HepG2 (cell line): ENCODE measurements around the gene COPS7B. TPM values are rescaled to one million over a fixed set of nuclear protein-coding genes. Genes with fewer than 3 reads are reported as not detected.

Source experiments
- AKAP8 ChIP-seq: sonication (generic); formaldehyde crosslinking; IDR thresholded peaks from 2 replicates; pipeline ENCODE4 v1.5.1; 2020; ENCODE audit warnings: mild to moderate bottlenecking, missing genetic modification reagents
- HNRNPLL ChIP-seq: fragments of 200-400 bp; formaldehyde crosslinking; IDR thresholded peaks from 2 replicates; pipeline ENCODE4 v1.6.1; 2017; ENCODE audit warnings: mild to moderate bottlenecking, low read depth, low read length; ENCODE audit not compliant: poor library complexity, severe bottlenecking
- IKZF1 ChIP-seq: fragments of 450-650 bp; IDR thresholded peaks from 2 replicates; pipeline ENCODE4 v1.7.1; 2016
- JARID2 ChIP-seq: sonication (generic); formaldehyde crosslinking; IDR thresholded peaks from 2 replicates; pipeline ENCODE4 v1.8.1; 2023; ENCODE audit warnings: missing genetic modification reagents, inconsistent platforms; ENCODE audit not compliant: insufficient replicate concordance
- KLF13 ChIP-seq: sonication (generic); formaldehyde crosslinking; IDR thresholded peaks from 2 replicates; pipeline ENCODE4 v1.4.0; 2020; ENCODE audit warnings: mild to moderate bottlenecking, missing genetic modification reagents
- KLF9 ChIP-seq: IDR thresholded peaks from 2 replicates; pipeline ENCODE4 v1.6.1; 2016; ENCODE audit warnings: low read depth
- NR2C2 ChIP-seq: sonication (generic); formaldehyde crosslinking; IDR thresholded peaks from 2 replicates; pipeline ENCODE4 v1.4.0; 2020; ENCODE audit warnings: missing genetic modification reagents, mild to moderate bottlenecking, moderate library complexity, borderline replicate concordance
- RFX3 ChIP-seq: IDR thresholded peaks from 2 replicates; pipeline ENCODE4 v1.6.1; 2016; ENCODE audit warnings: missing biosample characterization, missing genetic modification reagents
- SETDB1 ChIP-seq: sonication (generic); formaldehyde crosslinking; IDR thresholded peaks from 2 replicates; pipeline ENCODE4 v1.5.1; 2020; ENCODE audit warnings: missing genetic modification reagents, mild to moderate bottlenecking, borderline replicate concordance
- SP4 ChIP-seq: sonication (generic); formaldehyde crosslinking; IDR thresholded peaks from 2 replicates; pipeline ENCODE4 v1.8.1; 2023; ENCODE audit warnings: mild to moderate bottlenecking, missing genetic modification reagents
- TAF15 ChIP-seq: fragments of 200-400 bp; formaldehyde crosslinking; IDR thresholded peaks from one replicate; pipeline ENCODE4 v1.6.1; 2018; ENCODE audit warnings: mild to moderate bottlenecking, low read depth, low read length; ENCODE audit not compliant: poor library complexity, severe bottlenecking
- ZNF20 ChIP-seq: sonication (generic); formaldehyde crosslinking; IDR thresholded peaks from 2 replicates; pipeline ENCODE4 v1.4.0; 2020; ENCODE audit warnings: mild to moderate bottlenecking, moderate library complexity, missing genetic modification reagents
- ZNF292 ChIP-seq: sonication (generic); formaldehyde crosslinking; IDR thresholded peaks from 2 replicates; pipeline ENCODE4 v1.8.1; 2022; ENCODE audit warnings: mild to moderate bottlenecking, low read depth, missing genetic modification reagents, borderline replicate concordance
- ZNF354B ChIP-seq: sonication (generic); formaldehyde crosslinking; IDR thresholded peaks from 2 replicates; pipeline ENCODE4 v1.8.0; 2022; ENCODE audit warnings: mild to moderate bottlenecking, missing genetic modification reagents
- ZNF367 ChIP-seq: sonication (generic); formaldehyde crosslinking; IDR thresholded peaks from 2 replicates; pipeline ENCODE4 v1.4.0; 2020; ENCODE audit warnings: missing genetic modification reagents, borderline replicate concordance
- ZNF891 ChIP-seq: sonication (generic); formaldehyde crosslinking; IDR thresholded peaks from 2 replicates; pipeline ENCODE4 v1.5.0; 2020; ENCODE audit warnings: mild to moderate bottlenecking, missing genetic modification reagents
- polyA plus RNA-seq, 8 experiments: library from polyadenylated mRNA; depleted of rRNA in 3 of 8; stranded (reverse) in 7 of 8; unstranded in 1 of 8; fragments of >200 nt; fragmentation: Illumina TruSeq in 4 of 8; extraction: Trizol in 4 of 8; gene quantifications; 2 replicates each; pipeline versions ENCODE4 v1.2.1 to v1.2.3, GENCODE V29; 2011 to 2016; ENCODE audit warnings: low read depth in 4 of 8, missing spikeins in 1 of 8, mixed read lengths in 1 of 8; ENCODE audit not compliant: insufficient read depth in 1 of 8
- total RNA-seq, 5 experiments: library from RNA; depleted of rRNA; stranded (reverse); fragments of >200 nt; fragmentation: Illumina TruSeq; extraction: Trizol; gene quantifications; 2 replicates each; pipeline ENCODE4 v1.2.3, GENCODE V29; 2016; ENCODE audit warnings: low read depth in 1 of 5
- TF ChIP-seq, protein P1 (sequence below): sonication (generic); formaldehyde crosslinking; IDR thresholded peaks from 2 replicates; pipeline ENCODE4 v1.4.0; 2020; ENCODE audit warnings: missing genetic modification reagents, borderline replicate concordance
- TF ChIP-seq, protein P2 (sequence below): sonication (generic); formaldehyde crosslinking; IDR thresholded peaks from 2 replicates; pipeline ENCODE4 v1.4.0; 2020; ENCODE audit warnings: mild to moderate bottlenecking, missing genetic modification reagents
- TF ChIP-seq, protein P3 (sequence below): sonication (generic); formaldehyde crosslinking; IDR thresholded peaks from 2 replicates; pipeline ENCODE4 v1.4.0; 2020; ENCODE audit warnings: missing genetic modification reagents
- TF ChIP-seq, protein P4 (sequence below): IDR thresholded peaks from 2 replicates; pipeline ENCODE4 v1.6.1; 2016; ENCODE audit warnings: mild to moderate bottlenecking
- TF ChIP-seq, protein P5 (sequence below): sonication (generic); formaldehyde crosslinking; IDR thresholded peaks from 2 replicates; pipeline ENCODE4 v1.4.0; 2020; ENCODE audit warnings: missing genetic modification reagents

Gene COPS7B
- total and polyA plus RNA-seq, 2 of the 13 experiments (the other 11 are each of a cell fraction or from before 2014, with no cell fraction given): 30.6 to 62.7 TPM

DNA sequence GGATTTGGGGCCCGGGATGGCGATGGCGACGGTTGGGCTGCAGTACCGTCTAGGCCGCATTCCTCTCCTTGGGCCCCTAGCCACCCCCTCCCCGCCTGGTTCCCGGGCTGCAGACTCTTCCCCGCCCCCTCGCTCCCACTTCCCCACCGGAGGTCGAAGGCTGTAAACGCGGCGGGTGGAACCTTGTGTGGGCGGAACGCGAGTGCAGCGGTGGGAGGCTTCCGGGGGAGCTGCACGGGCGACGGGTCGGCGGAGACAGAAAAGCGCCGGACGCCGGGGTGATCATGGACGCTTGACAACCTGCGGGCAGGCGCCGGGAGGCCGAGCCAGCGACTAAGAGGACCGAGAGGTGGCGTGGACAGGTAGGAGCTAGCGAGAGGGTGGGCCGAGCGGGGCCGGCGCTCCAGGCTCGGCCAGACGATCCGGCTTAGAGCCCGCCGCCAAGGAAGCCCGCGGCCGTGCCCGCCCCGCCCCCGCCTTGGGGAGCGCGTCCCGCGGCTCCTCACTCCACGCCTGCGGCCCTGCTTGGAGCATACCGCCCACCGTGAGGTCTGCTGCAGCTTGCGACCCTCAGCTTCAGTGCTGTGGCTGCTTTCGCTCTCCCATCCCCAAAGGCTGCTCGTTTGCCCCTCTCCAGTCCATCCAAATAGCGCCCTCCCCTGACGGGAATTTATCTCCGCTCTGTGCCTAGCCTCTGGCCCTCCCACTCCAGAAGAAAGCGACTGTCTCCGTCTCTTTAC lies at the start of gene COPS7B (continued):
- TF ChIP-seq, protein P1, sequence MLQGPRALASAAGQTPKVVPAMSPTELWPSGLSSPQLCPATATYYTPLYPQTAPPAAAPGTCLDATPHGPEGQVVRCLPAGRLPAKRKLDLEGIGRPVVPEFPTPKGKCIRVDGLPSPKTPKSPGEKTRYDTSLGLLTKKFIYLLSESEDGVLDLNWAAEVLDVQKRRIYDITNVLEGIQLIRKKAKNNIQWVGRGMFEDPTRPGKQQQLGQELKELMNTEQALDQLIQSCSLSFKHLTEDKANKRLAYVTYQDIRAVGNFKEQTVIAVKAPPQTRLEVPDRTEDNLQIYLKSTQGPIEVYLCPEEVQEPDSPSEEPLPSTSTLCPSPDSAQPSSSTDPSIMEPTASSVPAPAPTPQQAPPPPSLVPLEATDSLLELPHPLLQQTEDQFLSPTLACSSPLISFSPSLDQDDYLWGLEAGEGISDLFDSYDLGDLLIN: no peak
- TF ChIP-seq ZNF354B (CRISPR knock-in tag) (peak; percentile 72; the same call in 1 of the 2 replicates), SP4 (peak; percentile 95), SETDB1 (CRISPR knock-in tag) (no peak; the same call in 1 of the 2 replicates), ZNF891 (CRISPR knock-in tag) (peak; percentile 99), ZNF367 (no peak), NR2C2 (peak; percentile 96), HNRNPLL (peak; percentile 86), AKAP8 (CRISPR knock-in tag) (peak; percentile 83), TAF15 (peak; percentile 94), KLF13 (peak; percentile 68; the same call in 1 of the 2 replicates), JARID2 (peak; percentile 82), ZNF20 (CRISPR knock-in tag) (no peak), KLF9 (CRISPR knock-in tag) (0 out of 2 replicates have a peak, but pooled peaks have one; percentile 77), ZNF292 (CRISPR knock-in tag) (peak; percentile 80; the same call in 1 of the 2 replicates), IKZF1 (no peak), RFX3 (CRISPR knock-in tag) (peak; percentile 52; the same call in 1 of the 2 replicates)
- TF ChIP-seq, protein P2, sequence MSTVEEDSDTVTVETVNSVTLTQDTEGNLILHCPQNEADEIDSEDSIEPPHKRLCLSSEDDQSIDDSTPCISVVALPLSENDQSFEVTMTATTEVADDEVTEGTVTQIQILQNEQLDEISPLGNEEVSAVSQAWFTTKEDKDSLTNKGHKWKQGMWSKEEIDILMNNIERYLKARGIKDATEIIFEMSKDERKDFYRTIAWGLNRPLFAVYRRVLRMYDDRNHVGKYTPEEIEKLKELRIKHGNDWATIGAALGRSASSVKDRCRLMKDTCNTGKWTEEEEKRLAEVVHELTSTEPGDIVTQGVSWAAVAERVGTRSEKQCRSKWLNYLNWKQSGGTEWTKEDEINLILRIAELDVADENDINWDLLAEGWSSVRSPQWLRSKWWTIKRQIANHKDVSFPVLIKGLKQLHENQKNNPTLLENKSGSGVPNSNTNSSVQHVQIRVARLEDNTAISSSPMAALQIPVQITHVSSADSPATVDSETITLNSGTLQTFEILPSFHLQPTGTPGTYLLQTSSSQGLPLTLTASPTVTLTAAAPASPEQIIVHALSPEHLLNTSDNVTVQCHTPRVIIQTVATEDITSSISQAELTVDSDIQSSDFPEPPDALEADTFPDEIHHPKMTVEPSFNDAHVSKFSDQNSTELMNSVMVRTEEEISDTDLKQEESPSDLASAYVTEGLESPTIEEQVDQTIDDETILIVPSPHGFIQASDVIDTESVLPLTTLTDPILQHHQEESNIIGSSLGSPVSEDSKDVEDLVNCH: no peak
- TF ChIP-seq, protein P3, sequence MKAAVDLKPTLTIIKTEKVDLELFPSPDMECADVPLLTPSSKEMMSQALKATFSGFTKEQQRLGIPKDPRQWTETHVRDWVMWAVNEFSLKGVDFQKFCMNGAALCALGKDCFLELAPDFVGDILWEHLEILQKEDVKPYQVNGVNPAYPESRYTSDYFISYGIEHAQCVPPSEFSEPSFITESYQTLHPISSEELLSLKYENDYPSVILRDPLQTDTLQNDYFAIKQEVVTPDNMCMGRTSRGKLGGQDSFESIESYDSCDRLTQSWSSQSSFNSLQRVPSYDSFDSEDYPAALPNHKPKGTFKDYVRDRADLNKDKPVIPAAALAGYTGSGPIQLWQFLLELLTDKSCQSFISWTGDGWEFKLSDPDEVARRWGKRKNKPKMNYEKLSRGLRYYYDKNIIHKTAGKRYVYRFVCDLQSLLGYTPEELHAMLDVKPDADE: peak; percentile 56; the same call in 1 of the 2 replicates
- TF ChIP-seq, protein P4, sequence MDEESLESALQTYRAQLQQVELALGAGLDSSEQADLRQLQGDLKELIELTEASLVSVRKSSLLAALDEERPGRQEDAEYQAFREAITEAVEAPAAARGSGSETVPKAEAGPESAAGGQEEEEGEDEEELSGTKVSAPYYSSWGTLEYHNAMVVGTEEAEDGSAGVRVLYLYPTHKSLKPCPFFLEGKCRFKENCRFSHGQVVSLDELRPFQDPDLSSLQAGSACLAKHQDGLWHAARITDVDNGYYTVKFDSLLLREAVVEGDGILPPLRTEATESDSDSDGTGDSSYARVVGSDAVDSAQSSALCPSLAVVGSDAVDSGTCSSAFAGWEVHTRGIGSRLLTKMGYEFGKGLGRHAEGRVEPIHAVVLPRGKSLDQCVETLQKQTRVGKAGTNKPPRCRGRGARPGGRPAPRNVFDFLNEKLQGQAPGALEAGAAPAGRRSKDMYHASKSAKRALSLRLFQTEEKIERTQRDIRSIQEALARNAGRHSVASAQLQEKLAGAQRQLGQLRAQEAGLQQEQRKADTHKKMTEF (CRISPR knock-in tag): peak; percentile 99
- TF ChIP-seq, protein P5, sequence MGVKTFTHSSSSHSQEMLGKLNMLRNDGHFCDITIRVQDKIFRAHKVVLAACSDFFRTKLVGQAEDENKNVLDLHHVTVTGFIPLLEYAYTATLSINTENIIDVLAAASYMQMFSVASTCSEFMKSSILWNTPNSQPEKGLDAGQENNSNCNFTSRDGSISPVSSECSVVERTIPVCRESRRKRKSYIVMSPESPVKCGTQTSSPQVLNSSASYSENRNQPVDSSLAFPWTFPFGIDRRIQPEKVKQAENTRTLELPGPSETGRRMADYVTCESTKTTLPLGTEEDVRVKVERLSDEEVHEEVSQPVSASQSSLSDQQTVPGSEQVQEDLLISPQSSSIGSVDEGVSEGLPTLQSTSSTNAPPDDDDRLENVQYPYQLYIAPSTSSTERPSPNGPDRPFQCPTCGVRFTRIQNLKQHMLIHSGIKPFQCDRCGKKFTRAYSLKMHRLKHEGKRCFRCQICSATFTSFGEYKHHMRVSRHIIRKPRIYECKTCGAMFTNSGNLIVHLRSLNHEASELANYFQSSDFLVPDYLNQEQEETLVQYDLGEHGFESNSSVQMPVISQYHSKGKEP: peak; percentile 91; the same call in 1 of the 2 replicates
